Testis (tissue), 3 donors: ENCODE data around the gene PLD1. TPM values are rescaled to one million over a fixed set of nuclear protein-coding genes. Genes with fewer than 3 reads are reported as not detected.

Source experiments
- DNase-seq: peaks from one replicate; pipeline ENCODE4 v3.0.0-alpha.2; 2019
- H3K27ac ChIP-seq, 2 donors: fragments of 200-600 bp; sonication (generic); one replicate each; pipeline ENCODE4 v1.5.1; 2019
- H3K27me3 ChIP-seq: fragments of 200-600 bp; sonication (generic); one replicate; pipeline ENCODE4 v1.5.1; 2019
- H3K36me3 ChIP-seq: fragments of 200-600 bp; sonication (generic); one replicate; pipeline ENCODE4 v1.5.1; 2017; ENCODE audit warnings: low read depth; ENCODE audit errors: missing control alignments
- H3K4me1 ChIP-seq: fragments of 200-600 bp; sonication (generic); one replicate; pipeline ENCODE4 v1.5.1; 2019
- H3K4me3 ChIP-seq, 2 donors: fragments of 200-600 bp; sonication (generic); one replicate each; pipeline ENCODE4 v1.5.1; 2017 to 2019
- H3K9me3 ChIP-seq: fragments of 200-600 bp; sonication (generic); one replicate; pipeline ENCODE4 v1.5.1; 2017
- POLR2A ChIP-seq: fragments of 450-650 bp; IDR thresholded peaks from one replicate; pipeline ENCODE4 v1.6.1; 2017; ENCODE audit warnings: antibody characterized with exemption, mild to moderate bottlenecking, moderate library complexity
- WGBS, 2 donors: methylation state at CpG; one replicate each; pipeline ENCODE4 v1.1.5; 2018; 5-methylcytosine and 5-hydroxymethylcytosine counted together
- intact Hi-C: fragments of 100-400 bp; cut with DNase I; formaldehyde crosslinking; loops from one replicate; pipeline ENCODE4 v1.15.1; 2023; ENCODE audit warnings: low total_unique reads
- polyA plus RNA-seq: library from polyadenylated mRNA; stranded (reverse); fragments of 350-450 nt; fragmentation: Illumina TruSeq; extraction: RNeasy Lipid Tissue Mini Kit (QIAGEN cat#74804); gene quantifications from one replicate; pipeline ENCODE4 v1.2.3, GENCODE V29; 2014; ENCODE audit warnings: low read depth, low replicate concordance; ENCODE audit not compliant: insufficient read depth
- total RNA-seq, 2 donors: library from RNA; depleted of rRNA; stranded (reverse); fragments of >200 nt; gene quantifications; one replicate each; pipeline ENCODE4 v1.2.3, GENCODE V29; 2016
- TF ChIP-seq, protein P1 (sequence below), 3 experiments: fragments of 450-650 bp in 2 of 3; fragments of 200-600 bp in 1 of 3; sonication (generic) in 1 of 3; IDR thresholded peaks; one replicate each; pipeline ENCODE4 v1.5.1; 2016 to 2019; ENCODE audit warnings: antibody characterized with exemption in 3 of 3, mild to moderate bottlenecking in 2 of 3, moderate library complexity in 1 of 3

The PLD1 gene
- total and polyA plus RNA-seq, 3 donors from 2014 or later, result 10.7 to 27.4 (median 19.1) TPM

DNA sequence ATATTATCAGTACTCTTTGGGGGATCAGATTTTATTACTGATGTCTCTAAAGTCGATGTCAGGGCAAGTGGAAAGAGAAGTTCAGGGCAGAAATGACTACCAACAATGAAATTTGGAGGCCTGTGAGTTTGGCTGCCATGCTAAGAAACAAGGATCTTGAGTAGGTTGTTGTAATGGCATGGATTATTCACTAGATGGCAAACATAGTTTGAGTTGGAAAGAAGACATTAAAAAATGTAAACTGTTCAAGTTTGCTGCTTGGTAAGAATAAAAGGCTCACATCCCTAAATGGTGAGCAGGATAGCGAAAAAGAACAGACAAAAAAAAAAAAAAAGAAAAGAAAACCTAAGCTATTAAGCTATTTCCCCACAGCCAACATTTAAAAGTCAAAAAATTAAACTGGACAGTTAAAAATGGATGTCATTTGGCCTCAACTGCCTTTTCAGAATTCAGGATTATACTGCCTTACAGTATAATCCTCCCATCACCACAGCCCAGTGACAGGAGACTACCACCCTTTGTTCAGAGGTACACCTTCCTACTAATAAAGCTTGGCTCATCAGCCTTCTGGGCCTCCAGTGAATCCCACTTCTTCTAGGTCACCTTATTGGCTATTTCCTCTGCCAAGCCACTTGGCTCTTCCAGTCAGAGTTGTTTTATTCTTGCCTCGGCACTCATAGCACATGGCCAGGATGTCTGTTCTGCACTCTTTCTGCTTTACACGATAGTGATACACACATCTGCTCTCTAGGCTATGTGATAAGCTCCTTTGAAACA is 163.7 kb downstream of the PLD1 start:
- Histone ChIP-seq H3K27me3 (no peaks in the 10 kb centered on the region), H3K9me3 (no peaks in the 10 kb centered on the region), H3K36me3 (no peaks in the 10 kb centered on the region), H3K4me3 (no peak overlapping the region), H3K27ac (peak overlapping the region in 1 of 2 donors; percentile 12), H3K4me1 (peaks cover 7% of the 10 kb centered on the region)
- intact Hi-C loops, result no loop called here
- TF ChIP-seq, protein P1, sequence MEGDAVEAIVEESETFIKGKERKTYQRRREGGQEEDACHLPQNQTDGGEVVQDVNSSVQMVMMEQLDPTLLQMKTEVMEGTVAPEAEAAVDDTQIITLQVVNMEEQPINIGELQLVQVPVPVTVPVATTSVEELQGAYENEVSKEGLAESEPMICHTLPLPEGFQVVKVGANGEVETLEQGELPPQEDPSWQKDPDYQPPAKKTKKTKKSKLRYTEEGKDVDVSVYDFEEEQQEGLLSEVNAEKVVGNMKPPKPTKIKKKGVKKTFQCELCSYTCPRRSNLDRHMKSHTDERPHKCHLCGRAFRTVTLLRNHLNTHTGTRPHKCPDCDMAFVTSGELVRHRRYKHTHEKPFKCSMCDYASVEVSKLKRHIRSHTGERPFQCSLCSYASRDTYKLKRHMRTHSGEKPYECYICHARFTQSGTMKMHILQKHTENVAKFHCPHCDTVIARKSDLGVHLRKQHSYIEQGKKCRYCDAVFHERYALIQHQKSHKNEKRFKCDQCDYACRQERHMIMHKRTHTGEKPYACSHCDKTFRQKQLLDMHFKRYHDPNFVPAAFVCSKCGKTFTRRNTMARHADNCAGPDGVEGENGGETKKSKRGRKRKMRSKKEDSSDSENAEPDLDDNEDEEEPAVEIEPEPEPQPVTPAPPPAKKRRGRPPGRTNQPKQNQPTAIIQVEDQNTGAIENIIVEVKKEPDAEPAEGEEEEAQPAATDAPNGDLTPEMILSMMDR (IDR thresholded peaks at IDR 0.05), result peak; percentile 46 to 68 (median 63)
- TF ChIP-seq POLR2A, result no peak
- WGBS, 2 donors, result 30 to 44% methylated on average over 4 of the region's 4 CpGs
- DNase-seq, result no peak

DNA sequence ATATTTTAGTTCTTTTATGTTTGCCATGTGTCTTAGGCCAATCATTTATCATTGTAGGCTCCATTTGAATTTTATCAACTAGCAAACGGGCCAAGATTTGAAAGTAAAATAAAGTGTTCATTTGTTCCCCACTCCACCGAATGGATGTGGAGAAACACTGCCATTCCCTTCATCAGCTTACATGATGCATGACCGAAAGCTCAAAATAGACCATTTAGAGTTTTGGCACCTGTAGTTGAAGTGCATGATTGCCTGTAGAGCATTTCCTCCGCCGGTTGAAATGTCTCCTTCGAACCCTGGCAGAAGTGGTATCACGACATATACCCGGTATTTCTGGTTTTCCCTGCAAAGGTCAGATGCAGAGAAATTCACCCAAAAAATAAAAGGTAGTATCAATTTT is 165.6 kb downstream of the PLD1 start:
- Histone ChIP-seq H3K4me3 (no peak overlapping the region), H3K9me3 (no peaks in the 10 kb centered on the region), H3K36me3 (no peaks in the 10 kb centered on the region), H3K4me1 (peaks cover 4% of the 10 kb centered on the region), H3K27ac (no peak overlapping the region), H3K27me3 (no peaks in the 10 kb centered on the region)
- 95% methylated on average over 8 of the region's 8 CpGs for WGBS, 2 donors
- no peak for TF ChIP-seq POLR2A
- TF ChIP-seq, protein P1 (IDR thresholded peaks at IDR 0.05), result no peak
- no peak for DNase-seq
- intact Hi-C loops, result no loop called here

DNA sequence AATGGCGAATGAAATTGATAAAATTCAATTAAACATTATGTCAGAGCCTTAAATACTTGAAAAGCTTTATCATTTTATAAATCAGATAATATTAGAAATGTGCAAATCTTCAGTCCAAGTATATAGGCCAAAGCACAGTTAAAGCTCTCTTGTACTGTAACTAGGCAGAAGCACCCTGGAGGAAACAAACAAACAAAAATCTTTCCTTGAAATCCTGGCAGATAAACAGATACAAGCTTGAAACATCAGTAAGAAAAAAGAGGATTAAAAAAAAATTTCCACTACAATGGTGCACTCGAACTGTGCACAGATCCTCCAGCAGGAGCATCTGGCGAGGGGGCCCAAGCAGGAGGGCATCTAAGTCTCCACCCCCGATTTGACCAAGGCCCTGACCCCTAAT is 166.6 kb downstream of the PLD1 start:
- H3K36me3 ChIP-seq, result no peaks in the 10 kb centered on the region
- no peak for TF ChIP-seq POLR2A
- TF ChIP-seq, protein P1 (IDR thresholded peaks at IDR 0.05), result no peak
- H3K27ac ChIP-seq, result no peak overlapping the region
- intact Hi-C loops, result no loop called here
- WGBS, 2 donors, result 72 to 80% methylated on average over 4 of the region's 4 CpGs
- no peak overlapping the region for H3K4me3 ChIP-seq
- no peaks in the 10 kb centered on the region for H3K9me3 ChIP-seq
- no peaks in the 10 kb centered on the region for H3K27me3 ChIP-seq
- DNase-seq, result no peak
- H3K4me1 ChIP-seq, result no peaks in the 10 kb centered on the region

DNA sequence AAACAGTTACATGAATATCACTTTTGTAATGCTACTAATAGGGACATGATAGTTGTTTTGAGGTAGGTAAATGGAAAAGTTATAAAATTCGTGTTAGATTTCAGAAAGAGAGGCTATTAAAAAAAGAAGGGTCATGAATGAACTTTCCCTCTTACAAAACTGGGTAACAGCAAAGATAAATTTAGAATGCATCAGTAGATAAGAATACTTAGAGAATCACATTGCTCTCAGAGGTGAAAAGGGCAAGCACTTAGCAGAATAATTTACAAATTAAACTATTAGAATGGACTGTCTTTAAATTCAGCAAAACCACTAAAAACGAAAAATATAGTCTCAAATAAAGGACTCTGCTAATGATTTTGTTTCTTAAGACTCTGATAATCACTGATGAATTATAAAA is 167.2 kb downstream of the PLD1 start:
- no peaks in the 10 kb centered on the region for H3K36me3 ChIP-seq
- no peaks in the 10 kb centered on the region for H3K4me1 ChIP-seq
- TF ChIP-seq, protein P1 (IDR thresholded peaks at IDR 0.05), result no peak
- no peak for TF ChIP-seq POLR2A
- H3K9me3 ChIP-seq, result no peaks in the 10 kb centered on the region
- no peaks in the 10 kb centered on the region for H3K27me3 ChIP-seq
- no peak overlapping the region for H3K27ac ChIP-seq
- intact Hi-C loops, result no loop called here
- no peak for DNase-seq
- no peak overlapping the region for H3K4me3 ChIP-seq
- WGBS, 2 donors, result 35 to 36% methylated on average over 2 of the region's 2 CpGs
